IMR-90 (cell line): ENCODE data around the gene GLS2. TPM values are rescaled to one million over a fixed set of nuclear protein-coding genes. Genes with fewer than 3 reads are reported as not detected.

Experiments used
- ATAC-seq: fragments of 200-7000 bp; cut with Tn5 transposase; 2 replicates; pipeline ENCODE4 v1.9.1; 2020; ENCODE audit warnings: low read depth, mild to moderate bottlenecking, moderate library complexity
- BruUV-seq: library from RNA; stranded (reverse); fragments of 400-500 nt; replicated peaks from 2 replicates; lab custom pipeline; 2021; lab: Mats Ljungman, UMichigan
- CTCF ChIA-PET: fragments of 300-600 bp; formaldehyde crosslinking; extraction: SDS; loops from one replicate; lab custom pipeline; 2021; ENCODE audit warnings: antibody characterized with exemption; lab: Yijun Ruan, JAX
- POLR2A ChIA-PET: fragments of 300-600 bp; sonication (Branson Sonifier 250); formaldehyde crosslinking; loops from one replicate; lab custom pipeline; 2022; ENCODE audit warnings: antibody characterized with exemption; ENCODE audit not compliant: unreplicated experiment; lab: Charles Lee
- DNase-seq: peaks from one replicate; pipeline ENCODE4 v3.0.0; 2013
- H2AFZ ChIP-seq: replicated peaks from 2 replicates; pipeline ENCODE3; 2013; ENCODE audit warnings: low read length, mild to moderate bottlenecking; ENCODE audit not compliant: poor library complexity
- H2AK5ac ChIP-seq: 2 replicates; pipeline ENCODE4 v1.6.1; 2013; ENCODE audit warnings: low read depth, low read length, inconsistent platforms
- H2AK9ac ChIP-seq: replicated peaks from 2 replicates; pipeline ENCODE3; 2013; ENCODE audit warnings: mild to moderate bottlenecking, low read depth, low read length, moderate library complexity; ENCODE audit not compliant: poor library complexity
- H2BK120ac ChIP-seq: 2 replicates; pipeline ENCODE4 v1.6.1; 2013; ENCODE audit warnings: low read depth, low read length, inconsistent platforms
- H2BK15ac ChIP-seq: 3 replicates; pipeline ENCODE4 v1.6.1; 2013; ENCODE audit warnings: low read depth, low read length, inconsistent platforms
- H2BK20ac ChIP-seq: 2 replicates; pipeline ENCODE4 v1.6.1; 2013; ENCODE audit warnings: low read depth, mild to moderate bottlenecking, inconsistent platforms, low read length, moderate library complexity
- H2BK5ac ChIP-seq: 2 replicates; pipeline ENCODE4 v1.6.1; 2013; ENCODE audit warnings: mild to moderate bottlenecking, low read depth, low read length, inconsistent platforms; ENCODE audit not compliant: poor library complexity, severe bottlenecking
- H3K14ac ChIP-seq: replicated peaks from 2 replicates; pipeline ENCODE4 v1.6.1; 2013; ENCODE audit warnings: low read depth, low read length, inconsistent platforms
- H3K18ac ChIP-seq: 2 replicates; pipeline ENCODE4 v1.6.1; 2013; ENCODE audit warnings: low read depth, low read length, control low read depth
- H3K23ac ChIP-seq: 2 replicates; pipeline ENCODE4 v1.6.1; 2013; ENCODE audit warnings: low read depth, low read length, inconsistent platforms
- H3K27ac ChIP-seq: 2 replicates; pipeline ENCODE4 v1.5.1; 2013; ENCODE audit warnings: mild to moderate bottlenecking, control low read depth, low read length; ENCODE audit not compliant: insufficient read depth
- H3K27me3 ChIP-seq: 2 replicates; pipeline ENCODE4 v1.6.1; 2013; ENCODE audit warnings: low read length; ENCODE audit not compliant: control insufficient read depth, insufficient read depth
- H3K36me3 ChIP-seq: 2 replicates; pipeline ENCODE4 v1.6.1; 2013; ENCODE audit warnings: low read length, mixed read lengths; ENCODE audit not compliant: control insufficient read depth, insufficient read depth
- H3K4ac ChIP-seq: 2 replicates; pipeline ENCODE4 v1.6.1; 2013; ENCODE audit warnings: low read depth, low read length, inconsistent platforms
- H3K4me1 ChIP-seq: 2 replicates; pipeline ENCODE4 v1.6.1; 2013; ENCODE audit warnings: low read length, mixed read lengths; ENCODE audit not compliant: control insufficient read depth, insufficient read depth
- H3K4me2 ChIP-seq: 2 replicates; pipeline ENCODE4 v1.6.1; 2013; ENCODE audit warnings: low read depth, mild to moderate bottlenecking, control low read depth, low read length, moderate library complexity
- H3K4me3 ChIP-seq: 2 replicates; pipeline ENCODE4 v1.5.1; 2013; ENCODE audit warnings: low read depth, mild to moderate bottlenecking, control low read depth, low read length, moderate library complexity; ENCODE audit not compliant: insufficient read depth
- H3K56ac ChIP-seq: 2 replicates; pipeline ENCODE4 v1.6.1; 2013; ENCODE audit warnings: low read length, inconsistent platforms; ENCODE audit not compliant: insufficient read depth; ENCODE audit errors: extremely low read depth
- H3K79me1 ChIP-seq, 2 experiments: 2 replicates each; pipeline ENCODE4 v1.6.1; 2013; ENCODE audit warnings: low read length in 2 of 2, inconsistent platforms in 1 of 2, low read depth in 1 of 2
- H3K9ac ChIP-seq: 2 replicates; pipeline ENCODE4 v1.6.1; 2013; ENCODE audit warnings: low read depth, low read length, control low read depth
- H3K9me1 ChIP-seq: 2 replicates; pipeline ENCODE4 v1.6.1; 2013; ENCODE audit warnings: low read length, inconsistent platforms; ENCODE audit not compliant: insufficient read depth
- H3K9me3 ChIP-seq: 2 replicates; pipeline ENCODE4 v1.6.1; 2013; ENCODE audit warnings: low read length; ENCODE audit not compliant: control insufficient read depth, insufficient read depth
- H4K20me1 ChIP-seq: 2 replicates; pipeline ENCODE4 v1.6.1; 2013; ENCODE audit warnings: low read length, inconsistent platforms; ENCODE audit not compliant: insufficient read depth
- H4K5ac ChIP-seq: 2 replicates; pipeline ENCODE4 v1.6.1; 2013; ENCODE audit warnings: mild to moderate bottlenecking, low read depth, low read length, control low read depth
- H4K8ac ChIP-seq, 2 experiments: 2 replicates each; pipeline ENCODE4 v1.6.1; 2013; ENCODE audit warnings: low read depth in 2 of 2, low read length in 2 of 2, control low read depth in 1 of 2, inconsistent platforms in 1 of 2
- H4K91ac ChIP-seq: 2 replicates; pipeline ENCODE4 v1.6.1; 2013; ENCODE audit warnings: low read depth, low read length, inconsistent platforms; ENCODE audit not compliant: insufficient read depth
- CEBPB ChIP-seq: IDR thresholded peaks from 2 replicates; pipeline ENCODE4 v1.6.1; 2012; ENCODE audit warnings: low read depth, low read length, improper control_type of control experiment
- CHD1 ChIP-seq: IDR thresholded peaks from 2 replicates; pipeline ENCODE4 v1.6.1; 2012; ENCODE audit warnings: low read depth, low read length, improper control_type of control experiment
- FOS ChIP-seq: fragments of 150-350 bp; IDR thresholded peaks from 2 replicates; pipeline ENCODE4 v1.6.1; 2016; ENCODE audit warnings: low read depth, low read length
- MAFK ChIP-seq: IDR thresholded peaks from 2 replicates; pipeline ENCODE4 v1.6.1; 2012; ENCODE audit warnings: low read depth, low read length, improper control_type of control experiment
- MAZ ChIP-seq: IDR thresholded peaks from 2 replicates; pipeline ENCODE4 v1.6.1; 2012; ENCODE audit warnings: low read depth, mild to moderate bottlenecking, low read length, improper control_type of control experiment, moderate library complexity, borderline replicate concordance
- MXI1 ChIP-seq: IDR thresholded peaks from 2 replicates; pipeline ENCODE4 v1.6.1; 2012; ENCODE audit warnings: low read depth, mild to moderate bottlenecking, low read length, moderate library complexity, borderline replicate concordance
- WGBS, 2 experiments: methylation state at CpG; one replicate each; pipeline versions ENCODE4 v1.1.5 to v1.1.7; 2013; ENCODE audit warnings: missing lambda C conversion rate in 2 of 2; ENCODE audit not compliant: insufficient read length in 1 of 2; ENCODE audit errors: extremely low coverage in 2 of 2; 5-methylcytosine and 5-hydroxymethylcytosine counted together
- dilution Hi-C: fragments of 300-500 bp; cut with HindIII; formaldehyde crosslinking; loops from one replicate; pipeline ENCODE4 v1.14.3; 2018; ENCODE audit warnings: low sequenced_read_pairs; ENCODE audit not compliant: unreplicated experiment
- in situ Hi-C: fragments of 300-500 bp; cut with MboI; formaldehyde crosslinking; loops from 3 replicates; pipeline ENCODE4 v1.14.3; 2019; ENCODE audit warnings: low sequenced_read_pairs, inconsistent platforms, mixed read lengths
- intact Hi-C: fragments of 100-400 bp; cut with micrococcal nuclease; formaldehyde crosslinking; loops from 2 replicates; pipeline ENCODE4 v1.10.0; 2022
- polyA plus RNA-seq, 3 experiments: library from polyadenylated mRNA; depleted of rRNA; stranded (reverse); fragments of >200 nt; gene quantifications; 2 replicates each; pipeline ENCODE4 v1.2.3, GENCODE V29; 2012; ENCODE audit warnings: low replicate concordance in 1 of 3
- total RNA-seq: library from RNA; depleted of rRNA; stranded (reverse); fragments of >200 nt; gene quantifications from 2 replicates; pipeline ENCODE4 v1.2.3, GENCODE V29; 2012
- TF ChIP-seq, protein P1 (sequence below): fragments of 150-350 bp; IDR thresholded peaks from 2 replicates; pipeline ENCODE4 v1.6.1; 2017; ENCODE audit warnings: mild to moderate bottlenecking, antibody characterized with exemption, low read length, low read depth
- TF ChIP-seq, protein P2 (sequence below): fragments of 150-350 bp; IDR thresholded peaks from 2 replicates; pipeline ENCODE4 v1.6.1; 2016; ENCODE audit warnings: low read depth, mild to moderate bottlenecking, low read length, moderate library complexity, borderline replicate concordance

The GLS2 gene
- total and polyA plus RNA-seq, 2 of the 4 experiments (the other 2 are of a cell fraction) = 0.21 to 0.36 TPM

DNA sequence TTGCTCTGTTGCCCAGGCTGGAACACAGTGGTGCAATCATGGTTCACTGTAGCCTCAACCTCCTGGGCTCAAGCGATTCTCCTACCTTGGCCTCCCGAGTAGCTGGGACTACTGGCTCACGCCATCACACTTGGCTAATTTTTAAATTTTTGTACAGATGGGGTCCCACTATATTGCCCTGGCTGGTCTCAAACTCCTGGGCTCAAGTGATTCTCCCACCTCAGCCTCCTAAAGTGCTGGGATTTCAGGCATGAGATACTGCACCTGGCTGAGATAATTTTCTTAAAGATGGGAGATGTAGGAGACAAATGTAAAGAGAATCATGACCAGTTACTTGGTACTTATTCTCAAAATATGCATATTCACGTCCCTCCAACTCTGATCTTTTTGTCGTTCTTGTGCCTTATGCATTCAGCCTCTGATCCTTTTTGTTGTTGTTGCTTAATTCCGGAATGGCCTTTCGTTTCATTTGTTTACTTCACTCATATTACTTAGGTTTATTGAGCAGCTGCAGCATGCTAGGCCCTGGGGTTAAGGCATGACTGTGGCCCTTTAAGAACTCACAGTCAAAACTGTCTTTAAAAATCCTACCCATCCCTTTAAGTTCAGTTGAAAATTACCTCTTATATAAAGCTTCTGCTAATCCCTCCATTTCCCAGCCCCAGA is 42.6 kb upstream of the GLS2 start:
- H3K9me3 ChIP-seq = no peaks in the 10 kb centered on the region
- peak overlapping the region; percentile 66; the same call in 1 of the 2 replicates for H3K27ac ChIP-seq
- H3K79me1 ChIP-seq = peaks cover 0 to 40% of the 10 kb centered on the region in 2 experiments; a peak in 2 of 4 replicates
- no peaks in the 10 kb centered on the region for H3K27me3 ChIP-seq
- peak overlapping the region; percentile 12; the same call in 1 of the 2 replicates for H4K5ac ChIP-seq
- ChIA-PET POLR2A (interaction anchor here (0.7 kb wide), 1 partner anchor 18 kb away, joined by 3 read pairs; no protein-coding TSS in a partner anchor), CTCF (interaction anchor here (0.7 kb wide), 1 partner anchor 17 kb away, joined by 4 read pairs; no protein-coding TSS in a partner anchor)
- peak overlapping the region; percentile 86; the same call in 1 of the 2 replicates for H3K23ac ChIP-seq
- peak overlapping the region; percentile 71 for H3K4me2 ChIP-seq
- peak overlapping the region; percentile 48; the same call in 1 of the 2 replicates for H3K14ac ChIP-seq
- H2BK20ac ChIP-seq = peak overlapping the region; percentile 31; the same call in 1 of the 2 replicates
- DNase-seq = peak; percentile 41
- dilution Hi-C loops = no loop called here
- peak overlapping the region; percentile 82 for H3K4ac ChIP-seq
- peak overlapping the region; percentile 19; the same call in 1 of the 2 replicates for H3K18ac ChIP-seq
- WGBS, 2 experiments = 72% methylated on average over 5 of the region's 7 CpGs; no CpG with 5 or more reads in 1 of the 2 experiments
- peak; percentile 50 for ATAC-seq
- peaks cover 25% of the 10 kb centered on the region for H4K20me1 ChIP-seq
- no peak overlapping the region for H3K4me3 ChIP-seq
- in situ Hi-C loops = no loop called here
- H3K36me3 ChIP-seq = peaks cover 6% of the 10 kb centered on the region
- H2AK5ac ChIP-seq = peak overlapping the region; percentile 72; the same call in 1 of the 2 replicates
- H4K8ac ChIP-seq = peak overlapping the region in 1 of 2 experiments; percentile 36; a peak in 1 of 4 replicates
- H2BK120ac ChIP-seq = peak overlapping the region; percentile 38; the same call in 1 of the 2 replicates
- no peak overlapping the region for H3K9ac ChIP-seq
- H2AK9ac ChIP-seq = no peak overlapping the region
- H2BK5ac ChIP-seq = peak overlapping the region; percentile 68
- TF ChIP-seq CEBPB (no peak), FOS (no peak), MAFK (no peak), CHD1 (no peak), MAZ (no peak), MXI1 (no peak)
- TF ChIP-seq, protein P1, sequence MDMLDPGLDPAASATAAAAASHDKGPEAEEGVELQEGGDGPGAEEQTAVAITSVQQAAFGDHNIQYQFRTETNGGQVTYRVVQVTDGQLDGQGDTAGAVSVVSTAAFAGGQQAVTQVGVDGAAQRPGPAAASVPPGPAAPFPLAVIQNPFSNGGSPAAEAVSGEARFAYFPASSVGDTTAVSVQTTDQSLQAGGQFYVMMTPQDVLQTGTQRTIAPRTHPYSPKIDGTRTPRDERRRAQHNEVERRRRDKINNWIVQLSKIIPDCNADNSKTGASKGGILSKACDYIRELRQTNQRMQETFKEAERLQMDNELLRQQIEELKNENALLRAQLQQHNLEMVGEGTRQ = no peak
- TF ChIP-seq, protein P2, sequence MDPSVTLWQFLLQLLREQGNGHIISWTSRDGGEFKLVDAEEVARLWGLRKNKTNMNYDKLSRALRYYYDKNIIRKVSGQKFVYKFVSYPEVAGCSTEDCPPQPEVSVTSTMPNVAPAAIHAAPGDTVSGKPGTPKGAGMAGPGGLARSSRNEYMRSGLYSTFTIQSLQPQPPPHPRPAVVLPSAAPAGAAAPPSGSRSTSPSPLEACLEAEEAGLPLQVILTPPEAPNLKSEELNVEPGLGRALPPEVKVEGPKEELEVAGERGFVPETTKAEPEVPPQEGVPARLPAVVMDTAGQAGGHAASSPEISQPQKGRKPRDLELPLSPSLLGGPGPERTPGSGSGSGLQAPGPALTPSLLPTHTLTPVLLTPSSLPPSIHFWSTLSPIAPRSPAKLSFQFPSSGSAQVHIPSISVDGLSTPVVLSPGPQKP = no peak
- BruUV-seq = no TSS peak
- peaks cover 13% of the 10 kb centered on the region for H3K9me1 ChIP-seq
- intact Hi-C loops = no loop called here
- peaks cover 15% of the 10 kb centered on the region for H3K4me1 ChIP-seq
- H2BK15ac ChIP-seq = no peak overlapping the region
- H4K91ac ChIP-seq = peak overlapping the region; percentile 40; the same call in 1 of the 2 replicates
- H2AFZ ChIP-seq = no peak overlapping the region
- H3K56ac ChIP-seq = no peak overlapping the region
